BJ (cell line): Measurements from ENCODE around the gene LYRM2. TPM values are rescaled to one million over a fixed set of nuclear protein-coding genes. Genes with fewer than 3 reads are reported as not detected.

Source experiments
- CTCF ChIA-PET: fragments of 350-600 bp; formaldehyde crosslinking; extraction: SDS; loops from one replicate; lab custom pipeline; 2021; ENCODE audit warnings: antibody characterized with exemption, inconsistent platforms; lab: Yijun Ruan, JAX
- POLR2A ChIA-PET: fragments of 300-600 bp; sonication (Branson Sonifier 250); formaldehyde crosslinking; extraction: SDS; loops from one replicate; lab custom pipeline; 2021; ENCODE audit warnings: antibody characterized with exemption; lab: Charles Lee
- DNase-seq: peaks from one replicate; pipeline ENCODE4 v3.0.0-alpha.2; 2011; ENCODE audit warnings: low read depth
- H3K27me3 ChIP-seq: 2 replicates; pipeline ENCODE4 v1.6.0; 2011; ENCODE audit warnings: low read length; ENCODE audit not compliant: control insufficient read depth, insufficient read depth
- H3K36me3 ChIP-seq: 2 replicates; pipeline ENCODE4 v1.5.1; 2011; ENCODE audit warnings: low read length; ENCODE audit not compliant: control insufficient read depth, insufficient read depth
- H3K4me3 ChIP-seq: 2 replicates; pipeline ENCODE4 v1.5.1; 2011; ENCODE audit warnings: low read depth, mild to moderate bottlenecking, control low read depth, low read length
- CTCF ChIP-seq: IDR thresholded peaks from 2 replicates; pipeline ENCODE4 v1.5.1; 2011; ENCODE audit warnings: low read depth, mild to moderate bottlenecking, control low read depth, inconsistent platforms, low read length, moderate library complexity; ENCODE audit not compliant: insufficient read depth
- polyA plus RNA-seq: library from polyadenylated mRNA; depleted of rRNA; stranded (reverse); fragments of >200 nt; gene quantifications from 2 replicates; pipeline ENCODE4 v1.2.3, GENCODE V29; 2011

Gene LYRM2
- polyA plus RNA-seq, 1 experiment = 15.3 TPM

DNA sequence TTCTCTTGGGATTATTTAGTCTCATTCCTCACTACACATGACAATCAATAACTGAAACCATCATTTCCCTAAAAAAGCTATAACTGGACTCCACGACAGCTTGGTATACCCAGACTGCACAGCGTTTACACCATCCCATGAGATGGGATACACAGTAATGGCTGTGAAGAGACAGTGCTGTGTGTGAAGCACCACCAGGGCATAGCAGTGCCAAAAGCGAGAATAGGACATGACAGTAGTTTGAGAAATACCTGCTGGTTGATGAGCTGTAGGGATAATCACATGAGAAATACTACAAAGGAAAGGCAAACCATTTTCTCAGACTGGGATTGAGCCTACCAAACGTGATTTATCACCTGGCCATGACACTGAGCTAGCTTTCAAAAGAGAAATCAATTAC is 22.4 kb upstream of the LYRM2 start:
- no peak for TF ChIP-seq CTCF
- no peak for DNase-seq
- Histone ChIP-seq H3K4me3 (no peak overlapping the region), H3K27me3 (no peaks in the 10 kb centered on the region), H3K36me3 (peaks cover 10% of the 10 kb centered on the region)
- ChIA-PET POLR2A (no interaction called here), CTCF (no interaction called here)

GRCh38 chr6:89657445-89658158 is 19.1 kb upstream of the LYRM2 start:
- H3K4me3 ChIP-seq = no peak overlapping the region
- POLR2A ChIA-PET = interaction anchor here (1.4 kb wide), 1 partner anchor 11 kb away, joined by 4 read pairs; no protein-coding TSS in a partner anchor
- TF ChIP-seq CTCF = no peak
- H3K27me3 ChIP-seq = no peaks in the 10 kb centered on the region
- DNase-seq = no peak
- CTCF ChIA-PET = interaction anchor here (1.1 kb wide), 1 partner anchor 10 kb away, joined by 3 read pairs; no protein-coding TSS in a partner anchor
- peaks cover 14% of the 10 kb centered on the region for H3K36me3 ChIP-seq

DNA sequence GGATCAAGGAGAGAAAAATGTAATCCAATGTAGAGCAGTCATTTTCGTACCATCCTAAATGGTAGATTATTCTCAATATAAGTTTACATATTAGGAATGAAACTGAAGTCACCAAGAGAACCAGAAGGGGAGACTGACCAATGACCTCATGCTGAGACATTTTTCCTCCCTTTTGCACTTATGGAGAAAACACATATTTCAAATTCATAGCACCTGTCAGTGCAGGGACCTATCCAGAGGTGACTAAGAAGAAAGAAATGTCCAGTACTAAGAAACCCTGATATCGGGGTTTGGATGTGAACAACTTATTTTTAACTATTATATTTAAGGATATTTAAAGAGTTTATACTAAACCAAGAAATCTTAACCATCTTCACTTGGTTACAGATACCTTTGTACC is 16.6 kb upstream of the LYRM2 start:
- ChIA-PET CTCF (no interaction called here), POLR2A (no interaction called here)
- DNase-seq = peak; percentile 4
- Histone ChIP-seq H3K36me3 (peaks cover 11% of the 10 kb centered on the region), H3K27me3 (no peaks in the 10 kb centered on the region), H3K4me3 (no peak overlapping the region)
- no peak for TF ChIP-seq CTCF

DNA sequence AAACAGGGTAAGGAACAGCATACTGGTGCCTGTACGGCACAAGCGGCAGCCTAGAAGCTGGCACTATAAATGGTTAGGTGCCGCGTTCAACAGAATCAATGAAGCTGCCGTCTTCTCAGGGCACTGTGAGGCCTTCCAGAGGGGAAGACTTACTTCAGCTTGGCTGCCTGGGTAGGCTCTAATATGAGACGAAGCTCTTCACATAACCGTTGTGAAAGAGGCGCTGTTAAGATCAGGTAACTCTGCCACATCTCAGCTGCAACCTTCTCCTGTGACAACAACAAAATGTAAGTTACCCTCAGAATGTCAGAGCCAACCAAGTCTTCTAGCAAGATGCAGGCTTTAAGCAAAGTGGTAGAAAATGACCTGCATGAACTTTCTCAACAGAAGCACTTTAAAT is 12.0 kb upstream of the LYRM2 start:
- H3K36me3 ChIP-seq = peaks cover 5% of the 10 kb centered on the region
- ChIA-PET POLR2A (no interaction called here), CTCF (no interaction called here)
- no peak overlapping the region for H3K4me3 ChIP-seq
- DNase-seq = no peak
- no peaks in the 10 kb centered on the region for H3K27me3 ChIP-seq
- no peak for TF ChIP-seq CTCF

GRCh38 chr6:89649682-89650081 is 11.1 kb upstream of the LYRM2 start:
- peaks cover 4% of the 10 kb centered on the region for H3K36me3 ChIP-seq
- no peak for TF ChIP-seq CTCF

More at GRCh38 chr6:89649682-89650081, 11.1 kb upstream of the LYRM2 start:
- no peaks in the 10 kb centered on the region for H3K27me3 ChIP-seq
- CTCF ChIA-PET = no interaction called here
- DNase-seq = no peak
- no peak overlapping the region for H3K4me3 ChIP-seq
- POLR2A ChIA-PET = no interaction called here
